Hindlimb muscle (tissue), 1 donor: ENCODE data around the gene SPATA2. TPM values are rescaled to one million over a fixed set of nuclear protein-coding genes. Genes with fewer than 3 reads are reported as not detected.
"Not testable (repeated sequence)": the region's sequence is repeated elsewhere in the genome, so short reads cannot be mapped to it uniquely, and the experiment has no call there.

Source experiments
- DNase-seq: peaks from one replicate; pipeline ENCODE4 v3.0.0-alpha.2; 2013
- polyA plus RNA-seq: library from polyadenylated mRNA; unstranded; fragments of 120-200 nt; gene quantifications from one replicate; pipeline ENCODE4 v1.2.1, GENCODE V29; 2013; ENCODE audit not compliant: insufficient read length

SPATA2 gene
- polyA plus RNA-seq, 1 donor, result 6.3 TPM

GRCh38 chr20:49882171-49882970 lies 33.0 kb downstream of the SPATA2 start:
- no peak for DNase-seq

DNA sequence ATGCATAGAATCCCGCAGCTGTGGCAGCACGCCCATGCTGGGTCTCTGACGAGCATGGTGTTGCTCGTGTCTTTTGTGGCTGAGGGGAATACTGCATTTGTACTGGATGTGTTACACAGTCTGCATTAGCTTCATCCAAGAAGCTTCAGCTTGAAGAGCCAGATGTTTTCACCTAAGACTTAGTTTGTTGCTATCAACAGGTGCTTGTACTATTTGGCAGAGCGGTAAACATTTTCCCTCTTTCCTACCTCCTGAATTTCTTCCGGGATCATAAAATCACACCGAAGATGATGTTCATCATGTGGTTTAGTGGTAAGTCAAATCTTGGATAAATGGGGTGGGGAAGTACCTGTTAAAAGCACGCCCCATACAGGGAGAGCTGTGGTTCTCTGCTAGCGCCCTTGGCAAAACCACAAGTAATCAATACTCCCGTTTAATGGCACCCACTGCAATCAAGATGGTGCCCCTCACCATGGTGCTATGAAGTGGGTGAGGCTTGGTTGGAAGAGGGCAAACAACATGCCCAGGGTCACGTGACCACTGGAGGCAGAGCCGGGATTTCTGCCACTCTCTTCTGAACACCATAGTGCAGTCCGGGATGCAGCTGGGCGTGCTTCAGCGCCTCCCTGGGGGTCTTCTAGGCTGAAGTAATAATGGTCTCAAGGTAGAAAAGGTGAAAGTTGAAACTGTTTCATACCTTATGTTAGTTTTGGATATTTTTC lies 34.4 kb downstream of the SPATA2 start:
- DNase-seq, result no peak

GRCh38 chr20:49880177-49880576 lies 35.2 kb downstream of the SPATA2 start:
- DNase-seq, result no peak

GRCh38 chr20:49878977-49879376 lies 36.4 kb downstream of the SPATA2 start:
- no peak for DNase-seq

- DNase-seq, result no peak
Observed at GRCh38 chr20:49877386-49877921, 37.9 kb downstream of the SPATA2 start.

DNA sequence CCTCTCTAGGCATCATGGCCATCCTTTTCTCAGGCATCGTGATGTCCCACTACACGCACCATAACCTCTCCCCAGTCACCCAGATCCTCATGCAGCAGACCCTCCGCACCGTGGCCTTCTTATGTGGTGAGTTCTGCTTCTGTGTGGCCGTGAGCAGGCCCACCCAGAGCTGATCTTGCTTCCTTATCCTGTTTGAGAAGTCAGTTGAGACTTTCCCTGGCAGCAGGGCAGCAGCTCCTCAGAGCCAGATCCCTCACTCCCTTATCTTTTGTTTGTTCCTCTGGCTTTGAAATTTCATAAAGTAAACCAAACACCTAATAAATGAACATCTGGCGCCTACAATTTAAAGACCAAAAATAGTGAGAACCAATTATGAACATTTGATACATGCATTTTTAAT lies 40.6 kb downstream of the SPATA2 start:
- no peak for DNase-seq

- DNase-seq, result no peak
Observed at GRCh38 chr20:49872056-49872455, 43.3 kb downstream of the SPATA2 start.

DNA sequence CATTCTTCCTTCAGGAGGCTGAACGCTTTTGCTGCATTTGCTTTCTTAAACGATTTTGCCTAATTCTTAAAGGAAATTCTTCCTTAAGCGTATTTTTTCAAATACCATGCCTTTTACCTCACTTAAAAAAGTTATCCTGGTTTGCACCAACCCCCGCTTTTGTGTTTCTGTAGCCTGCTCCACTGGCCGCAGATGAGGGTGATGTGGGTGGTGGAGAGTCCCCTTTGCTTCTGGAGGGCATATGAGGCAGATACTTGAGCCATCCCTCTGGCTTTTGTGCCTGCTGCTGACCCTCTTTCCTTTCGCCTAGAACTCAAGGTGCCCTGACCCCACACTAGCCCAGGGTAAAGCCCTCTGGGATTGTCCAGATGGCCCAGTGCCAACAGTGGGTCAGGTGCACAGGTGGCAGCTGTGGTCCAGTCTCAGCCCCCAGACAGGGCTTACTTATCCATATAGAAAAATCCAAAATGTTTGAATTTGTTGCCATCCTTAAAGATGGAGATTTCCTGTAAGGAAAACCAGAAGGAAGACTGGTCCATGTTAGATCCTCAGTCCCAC lies 43.9 kb downstream of the SPATA2 start:
- no peak for DNase-seq

DNA sequence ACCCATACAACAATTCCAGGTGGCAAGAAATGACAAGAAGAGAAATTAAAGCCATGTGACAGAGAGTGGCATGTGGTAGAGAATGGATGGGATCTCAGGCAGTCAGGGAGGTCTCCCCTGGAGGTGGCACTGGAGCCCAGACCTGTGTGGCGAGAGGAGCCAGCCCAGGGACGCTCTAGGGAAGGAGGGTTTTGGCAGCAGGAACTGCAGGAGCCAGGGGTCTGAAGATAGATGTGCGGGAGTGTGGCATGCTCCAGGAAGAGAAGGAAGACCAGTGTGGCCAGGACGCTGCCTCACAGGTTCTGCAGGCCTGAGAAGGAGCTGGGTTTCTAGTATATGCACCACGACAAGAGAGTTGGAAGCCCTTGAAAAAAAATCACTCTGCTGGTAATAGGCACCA lies 45.1 kb downstream of the SPATA2 start:
- DNase-seq, result no peak

GRCh38 chr20:49868964-49869363 lies 46.4 kb downstream of the SPATA2 start:
- DNase-seq, result no peak

DNA sequence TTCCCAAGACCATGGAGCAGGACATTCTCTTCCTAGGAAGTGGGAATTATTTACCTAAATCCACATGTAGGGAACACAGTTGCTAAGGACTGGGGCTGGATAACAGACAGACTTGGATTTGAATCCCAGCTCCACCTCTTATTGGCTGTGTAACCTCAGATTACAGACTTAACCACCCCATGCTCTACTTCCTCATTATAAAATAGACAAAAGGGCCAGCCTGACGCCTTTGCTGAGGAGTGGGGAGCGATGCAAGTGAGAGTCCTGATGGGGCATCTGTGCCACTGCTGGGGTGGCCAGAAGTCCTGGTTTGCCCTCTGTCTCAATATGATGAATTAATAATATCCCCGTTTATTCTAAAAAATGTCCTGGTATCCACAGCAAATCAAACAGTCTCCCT lies 46.8 kb downstream of the SPATA2 start:
- no peak for DNase-seq

DNA sequence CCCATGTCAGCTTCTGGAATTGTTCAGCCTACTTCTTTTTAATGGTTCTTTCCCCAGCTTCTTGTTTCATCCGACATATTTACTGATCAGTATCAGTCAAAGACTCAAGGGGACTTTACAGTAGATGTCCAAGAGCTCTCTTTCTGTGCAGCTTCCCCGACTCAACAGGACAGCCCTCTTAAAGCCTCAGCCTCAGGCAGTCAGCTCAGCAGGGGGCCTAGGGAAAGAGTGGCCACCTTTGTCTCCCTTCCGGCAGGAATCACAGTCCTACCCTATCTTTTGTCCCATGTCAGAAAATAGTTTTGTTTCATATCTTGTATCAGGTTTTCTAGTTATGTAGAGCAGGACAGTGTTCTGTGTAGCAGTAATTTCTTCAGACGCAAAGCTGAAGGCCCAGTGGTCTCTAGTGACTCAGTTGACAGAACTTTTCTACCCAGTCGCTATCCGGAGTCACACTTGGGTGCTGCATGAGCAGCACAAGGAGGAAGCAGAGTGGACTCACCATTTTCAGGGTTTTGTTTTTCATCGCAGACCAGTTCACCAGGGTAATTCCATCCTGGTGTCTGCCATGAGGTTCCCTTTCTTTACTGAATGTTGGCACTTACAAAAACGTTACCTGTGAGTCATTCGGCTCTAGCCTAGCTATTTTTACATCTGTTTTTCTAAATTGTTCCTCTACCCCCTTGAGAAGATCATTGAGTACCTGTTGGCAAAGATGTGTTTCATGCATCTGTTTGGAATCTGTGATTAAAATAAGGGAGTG lies 47.7 kb downstream of the SPATA2 start:
- DNase-seq, result no peak

DNA sequence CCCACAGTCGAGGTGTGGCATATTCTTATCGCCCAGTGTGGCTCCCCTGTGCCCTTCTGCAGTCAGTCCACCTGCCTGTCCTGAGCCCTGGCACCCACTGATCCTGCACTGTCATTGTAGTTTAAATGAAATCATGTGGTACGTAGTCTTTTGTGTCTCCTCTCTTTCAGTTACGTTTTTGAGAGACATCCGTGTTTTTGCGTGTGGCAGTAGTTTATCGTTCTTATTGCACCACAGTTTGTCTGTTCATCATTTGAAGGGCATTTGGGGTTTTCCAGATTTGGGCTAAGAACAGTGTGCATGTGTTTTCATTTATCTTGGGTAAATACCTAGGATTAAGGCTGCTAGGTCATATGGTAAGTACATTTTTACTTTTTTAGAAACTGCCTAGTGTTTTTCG lies 49.3 kb downstream of the SPATA2 start:
- no peak for DNase-seq

DNA sequence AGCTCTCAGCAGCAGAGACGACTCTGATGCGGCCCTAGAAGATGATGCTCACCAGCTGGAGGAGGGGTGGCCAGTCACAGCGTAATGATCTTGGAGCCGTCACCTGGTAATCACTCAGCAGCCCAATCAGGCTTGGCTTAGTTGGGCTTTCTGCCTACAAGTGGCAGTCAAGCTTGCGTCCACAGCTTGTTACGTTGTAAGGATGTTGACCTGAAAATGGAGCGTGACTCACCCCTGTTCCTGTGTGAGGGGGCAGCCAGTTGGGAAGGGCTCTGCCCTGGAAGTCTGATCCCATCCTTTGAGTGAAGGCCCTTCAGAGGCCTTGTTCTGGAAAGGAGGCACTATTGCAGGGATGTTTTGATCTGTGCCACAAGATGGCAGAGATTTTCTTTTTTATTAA lies 49.8 kb downstream of the SPATA2 start:
- DNase-seq, result no peak

GRCh38 chr20:49863666-49864065 lies 51.7 kb downstream of the SPATA2 start:
- no peak for DNase-seq

- DNase-seq, result no peak
Observed at GRCh38 chr20:49862607-49863200, 52.6 kb downstream of the SPATA2 start.

- DNase-seq, result not testable (repeated sequence)
Observed at GRCh38 chr20:49861232-49861631, 54.1 kb downstream of the SPATA2 start.

DNA sequence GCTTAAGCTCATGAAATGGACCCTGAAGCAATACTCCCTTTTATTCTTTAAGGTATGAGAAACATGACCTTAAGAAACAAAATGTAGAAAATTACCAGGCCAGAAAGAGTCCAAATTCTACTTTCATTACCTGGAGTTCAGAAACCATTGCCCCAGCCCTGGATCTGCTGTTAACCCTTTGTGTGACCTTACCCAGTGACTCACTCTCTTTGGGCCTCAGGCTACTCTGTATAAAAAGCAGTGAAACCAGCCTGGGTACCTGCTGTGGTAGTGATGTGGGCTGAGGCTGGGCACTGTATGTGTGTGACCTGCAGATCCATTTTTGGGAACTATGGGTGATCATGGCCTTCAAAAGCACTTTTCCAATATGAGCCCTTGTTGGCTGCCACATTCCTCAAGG lies 55.5 kb downstream of the SPATA2 start:
- no peak for DNase-seq

- DNase-seq, result no peak
Observed at GRCh38 chr20:49859011-49859410, 56.3 kb downstream of the SPATA2 start.

DNA sequence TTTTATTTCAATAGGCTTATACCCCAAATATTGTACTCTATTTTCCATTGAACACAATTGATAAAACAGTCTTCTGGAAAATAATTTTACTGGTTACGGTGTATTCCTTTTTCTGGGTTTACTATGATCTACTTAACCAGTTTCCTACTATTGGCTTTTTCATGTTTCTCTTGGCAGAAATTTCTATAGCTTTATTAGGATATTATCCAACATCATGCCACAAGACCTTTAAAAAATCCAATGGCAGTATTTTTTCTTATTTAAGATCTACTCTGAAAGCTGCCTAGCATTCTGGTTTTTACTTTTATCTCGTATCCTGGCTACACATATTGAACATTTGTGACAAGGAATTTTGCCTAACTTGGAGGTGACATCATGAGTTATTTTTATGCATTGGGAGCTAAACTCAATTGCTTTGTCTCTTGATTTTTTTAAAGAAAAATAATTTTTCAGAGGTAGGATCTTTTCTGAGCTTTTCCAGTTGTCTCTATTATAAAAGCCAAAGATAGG lies 57.2 kb downstream of the SPATA2 start:
- no peak for DNase-seq

DNA sequence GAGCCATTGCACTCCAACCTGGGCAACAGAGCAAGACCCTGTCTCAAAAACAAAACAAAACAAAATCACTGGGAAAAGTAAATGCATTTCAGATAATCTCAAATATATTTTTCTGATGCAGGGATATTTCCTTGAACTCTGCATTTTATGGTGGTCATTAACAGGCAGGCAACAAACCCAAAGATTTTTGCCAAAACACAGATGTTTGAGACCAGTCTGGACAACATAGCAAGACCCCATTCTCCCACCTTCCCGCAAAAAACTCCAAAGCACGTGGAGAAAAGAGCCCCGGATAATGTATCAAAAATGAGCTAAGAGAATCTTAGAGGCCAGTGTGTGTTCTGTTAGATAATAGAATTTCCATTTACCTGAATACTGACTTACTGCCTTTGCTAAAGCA lies 58.4 kb downstream of the SPATA2 start:
- DNase-seq, result no peak
